ENCODE measurements around the gene FRS3.

Gene FRS3

GRCh38 chr6:41789390-41789724, 9.7 kb upstream of the FRS3 start:
- no peak for FAIRE-seq

- FAIRE-seq, result peak; percentile 23
Observed at GRCh38 chr6:41787219-41787917, 7.7 kb upstream of the FRS3 start, which contains the start of gene TOMM6. Gene TOMM6 (plus strand): TSS chr6:41787694. CDS start chr6:41787698, 4 bp downstream.

- FAIRE-seq, result no peak
Observed at GRCh38 chr6:41786451-41787218, 6.9 kb upstream of the FRS3 start.

- FAIRE-seq, result no peak
Observed at GRCh38 chr6:41785689-41786450, 6.2 kb upstream of the FRS3 start.

- FAIRE-seq, result no peak
Observed at GRCh38 chr6:41785254-41785653, 5.6 kb upstream of the FRS3 start.

GRCh38 chr6:41784581-41785171, 5.0 kb upstream of the FRS3 start:
- FAIRE-seq, result no peak

GRCh38 chr6:41783106-41783780, 3.5 kb upstream of the FRS3 start:
- no peak for FAIRE-seq

GRCh38 chr6:41781366-41781730, 1.6 kb upstream of the FRS3 start:
- FAIRE-seq, result no peak

- FAIRE-seq, result no peak
Observed at GRCh38 chr6:41780551-41781365, 1.1 kb upstream of the FRS3 start, which contains the start of gene PRICKLE4. Gene PRICKLE4 (plus strand): TSS chr6:41780782. CDS start chr6:41783474, 2,692 bp downstream.

GRCh38 chr6:41779336-41779735, 364 bp downstream of the FRS3 start:
- FAIRE-seq, result no peak

- no peak for FAIRE-seq
Observed at GRCh38 chr6:41778895-41779294, 805 bp downstream of the FRS3 start.

- no peak for FAIRE-seq
Observed at GRCh38 chr6:41777551-41778285, 2.0 kb downstream of the FRS3 start.

GRCh38 chr6:41775293-41775882, 4.3 kb downstream of the FRS3 start:
- no peak for FAIRE-seq

- no peak for FAIRE-seq
Observed at GRCh38 chr6:41774841-41775240, 4.9 kb downstream of the FRS3 start.

GRCh38 chr6:41771058-41771983, 8.4 kb downstream of the FRS3 start:
- FAIRE-seq, result no peak

GRCh38 chr6:41770381-41771057, 9.2 kb downstream of the FRS3 start:
- FAIRE-seq, result no peak

- FAIRE-seq, result no peak
Observed at GRCh38 chr6:41769376-41769775, 10.3 kb downstream of the FRS3 start.

GRCh38 chr6:41768545-41769308, 11.0 kb downstream of the FRS3 start:
- no peak for FAIRE-seq
